HFFc6 (cell line): ENCODE measurements around the gene TTC4. TPM values are rescaled to one million over a fixed set of nuclear protein-coding genes. Genes with fewer than 3 reads are reported as not detected.

ENCODE experiments used
- DNase-seq: peaks from one replicate; pipeline ENCODE4 v3.0.0-alpha.2; 2018
- H3K27ac Mint-ChIP-seq: 2 replicates; pipeline ENCODE4 v1.8.0; 2020; ENCODE audit warnings: mild to moderate bottlenecking, mixed read lengths
- H3K27me3 Mint-ChIP-seq: 2 replicates; pipeline ENCODE4 v1.8.0; 2021; ENCODE audit warnings: mild to moderate bottlenecking, moderate library complexity, mixed read lengths; ENCODE audit not compliant: insufficient read depth
- H3K36me3 Mint-ChIP-seq: 2 replicates; pipeline ENCODE4 v1.8.0; 2021; ENCODE audit warnings: low read depth, mixed read lengths
- H3K4me1 Mint-ChIP-seq: 2 replicates; pipeline ENCODE4 v1.8.0; 2020; ENCODE audit warnings: low read depth, mixed read lengths
- H3K4me3 Mint-ChIP-seq: 2 replicates; pipeline ENCODE4 v1.8.0; 2020; ENCODE audit warnings: mild to moderate bottlenecking, moderate library complexity, mixed read lengths
- H3K9me3 Mint-ChIP-seq: 2 replicates; pipeline ENCODE4 v1.8.0; 2020; ENCODE audit warnings: mild to moderate bottlenecking, mixed read lengths
- total RNA-seq, 6 experiments: library from RNA; stranded (reverse); fragmentation: NEBNext Ultra II Directional; extraction: Animal tissue kit (Norgen Biotek cat#: 25700); gene quantifications; 2 replicates in 1 of 6; 3 replicates in 5 of 6; pipeline ENCODE4 v1.2.3, GENCODE V29; 2021
- TF ChIP-seq, protein P1 (sequence below): fragments of 200-600 bp; sonication (generic); IDR thresholded peaks from 2 replicates; pipeline ENCODE4 v1.5.0; 2021; ENCODE audit warnings: antibody characterized with exemption, mild to moderate bottlenecking

TTC4 gene
- total RNA-seq, 6 experiments from 2014 or later = 20.1 to 31.5 (median 28.2) TPM

- H3K27me3 Mint-ChIP-seq = peaks cover 22% of the 10 kb centered on the region
- no peak for DNase-seq
- TF ChIP-seq, protein P1, sequence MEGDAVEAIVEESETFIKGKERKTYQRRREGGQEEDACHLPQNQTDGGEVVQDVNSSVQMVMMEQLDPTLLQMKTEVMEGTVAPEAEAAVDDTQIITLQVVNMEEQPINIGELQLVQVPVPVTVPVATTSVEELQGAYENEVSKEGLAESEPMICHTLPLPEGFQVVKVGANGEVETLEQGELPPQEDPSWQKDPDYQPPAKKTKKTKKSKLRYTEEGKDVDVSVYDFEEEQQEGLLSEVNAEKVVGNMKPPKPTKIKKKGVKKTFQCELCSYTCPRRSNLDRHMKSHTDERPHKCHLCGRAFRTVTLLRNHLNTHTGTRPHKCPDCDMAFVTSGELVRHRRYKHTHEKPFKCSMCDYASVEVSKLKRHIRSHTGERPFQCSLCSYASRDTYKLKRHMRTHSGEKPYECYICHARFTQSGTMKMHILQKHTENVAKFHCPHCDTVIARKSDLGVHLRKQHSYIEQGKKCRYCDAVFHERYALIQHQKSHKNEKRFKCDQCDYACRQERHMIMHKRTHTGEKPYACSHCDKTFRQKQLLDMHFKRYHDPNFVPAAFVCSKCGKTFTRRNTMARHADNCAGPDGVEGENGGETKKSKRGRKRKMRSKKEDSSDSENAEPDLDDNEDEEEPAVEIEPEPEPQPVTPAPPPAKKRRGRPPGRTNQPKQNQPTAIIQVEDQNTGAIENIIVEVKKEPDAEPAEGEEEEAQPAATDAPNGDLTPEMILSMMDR = no peak
- no peak overlapping the region for H3K27ac Mint-ChIP-seq
- H3K36me3 Mint-ChIP-seq = no peaks in the 10 kb centered on the region
- no peak overlapping the region for H3K4me3 Mint-ChIP-seq
- H3K9me3 Mint-ChIP-seq = no peaks in the 10 kb centered on the region
- H3K4me1 Mint-ChIP-seq = no peaks in the 10 kb centered on the region
Measured at GRCh38 chr1:54697896-54698295, 17.8 kb upstream of the TTC4 start.

GRCh38 chr1:54698346-54698745 lies 17.3 kb upstream of the TTC4 start:
- DNase-seq = no peak
- no peak overlapping the region for H3K4me3 Mint-ChIP-seq
- H3K27ac Mint-ChIP-seq = no peak overlapping the region
- H3K9me3 Mint-ChIP-seq = no peaks in the 10 kb centered on the region
- TF ChIP-seq, protein P1 = no peak
- no peaks in the 10 kb centered on the region for H3K36me3 Mint-ChIP-seq
- no peaks in the 10 kb centered on the region for H3K4me1 Mint-ChIP-seq
- H3K27me3 Mint-ChIP-seq = peaks cover 20% of the 10 kb centered on the region

DNA sequence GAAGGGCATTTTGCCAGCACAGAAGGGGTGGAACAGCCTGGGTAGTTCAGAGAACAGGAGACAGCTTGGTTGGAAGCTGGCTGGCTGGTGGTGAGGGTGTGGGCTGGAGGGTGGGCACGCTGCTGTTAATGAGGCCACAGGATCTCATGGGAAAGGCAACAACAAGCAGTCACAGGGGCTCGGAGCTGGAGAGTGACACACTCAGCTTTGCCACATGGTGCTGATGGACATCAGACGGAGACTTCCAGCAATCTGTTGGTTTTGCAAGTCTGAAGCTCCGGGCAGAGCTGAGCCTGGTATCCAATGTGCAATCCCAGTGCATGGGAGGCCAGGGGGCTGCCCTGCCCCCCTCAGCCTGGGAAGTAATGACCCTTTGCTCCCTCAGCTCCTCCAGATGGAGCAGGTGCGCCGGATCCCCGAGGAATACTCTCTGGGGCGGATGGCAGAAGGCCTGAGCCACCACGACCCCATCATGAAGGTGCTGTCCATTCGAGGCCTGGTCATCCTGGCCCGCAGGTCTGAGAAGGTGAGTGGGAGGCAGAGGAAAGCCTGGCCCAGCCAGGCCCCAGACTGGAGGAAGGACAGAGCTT lies 15.6 kb upstream of the TTC4 start:
- H3K4me3 Mint-ChIP-seq = no peak overlapping the region
- no peaks in the 10 kb centered on the region for H3K36me3 Mint-ChIP-seq
- TF ChIP-seq, protein P1 = no peak
- H3K4me1 Mint-ChIP-seq = no peaks in the 10 kb centered on the region
- H3K27me3 Mint-ChIP-seq = peaks cover 20% of the 10 kb centered on the region
- H3K9me3 Mint-ChIP-seq = no peaks in the 10 kb centered on the region
- H3K27ac Mint-ChIP-seq = no peak overlapping the region
- DNase-seq = no peak

GRCh38 chr1:54701066-54701465 lies 14.6 kb upstream of the TTC4 start:
- TF ChIP-seq, protein P1 = no peak
- Mint-ChIP-seq H3K36me3 (no peaks in the 10 kb centered on the region), H3K27ac (no peak overlapping the region), H3K4me1 (no peaks in the 10 kb centered on the region), H3K27me3 (peaks cover 20% of the 10 kb centered on the region), H3K9me3 (no peaks in the 10 kb centered on the region), H3K4me3 (no peak overlapping the region)
- DNase-seq = no peak

- DNase-seq = no peak
- no peaks in the 10 kb centered on the region for H3K36me3 Mint-ChIP-seq
- peaks cover 20% of the 10 kb centered on the region for H3K27me3 Mint-ChIP-seq
- TF ChIP-seq, protein P1 = no peak
- no peaks in the 10 kb centered on the region for H3K4me1 Mint-ChIP-seq
- H3K27ac Mint-ChIP-seq = no peak overlapping the region
- no peak overlapping the region for H3K4me3 Mint-ChIP-seq
- H3K9me3 Mint-ChIP-seq = no peaks in the 10 kb centered on the region
Measured at GRCh38 chr1:54701996-54702395, 13.7 kb upstream of the TTC4 start.

DNA sequence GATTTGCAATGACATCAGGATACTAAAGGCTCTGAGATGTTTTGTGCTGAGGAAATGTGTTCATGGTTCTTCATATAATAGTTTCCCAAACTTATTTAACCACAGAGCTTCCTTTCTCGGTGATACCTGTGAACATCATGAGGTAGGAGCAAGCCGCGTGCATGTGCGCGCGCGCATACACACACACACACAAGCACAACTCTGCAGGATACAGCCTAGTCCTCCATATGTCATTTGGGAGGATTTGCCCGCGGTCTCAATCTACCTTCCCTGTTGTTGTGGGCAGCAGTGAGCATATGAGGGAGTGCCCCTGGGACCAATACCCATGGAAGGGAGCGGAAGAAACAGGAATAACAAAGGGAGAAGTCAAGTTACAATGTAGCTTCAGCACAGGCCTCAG lies 12.2 kb upstream of the TTC4 start:
- H3K4me3 Mint-ChIP-seq = no peak overlapping the region
- TF ChIP-seq, protein P1 = no peak
- no peak overlapping the region for H3K27ac Mint-ChIP-seq
- no peaks in the 10 kb centered on the region for H3K36me3 Mint-ChIP-seq
- no peaks in the 10 kb centered on the region for H3K9me3 Mint-ChIP-seq
- H3K4me1 Mint-ChIP-seq = no peaks in the 10 kb centered on the region
- H3K27me3 Mint-ChIP-seq = peaks cover 11% of the 10 kb centered on the region
- DNase-seq = no peak
